ENCODE results near the gene SDF4. TPM values are rescaled to one million over a fixed set of nuclear protein-coding genes. Genes with fewer than 3 reads are reported as not detected.
A peak's percentile ranks its signal among the peaks of the same experiment; 100 is the strongest.

The SDF4 gene
- total RNA-seq, 2 donors from 2014 or later: 120 to 128 TPM

DNA sequence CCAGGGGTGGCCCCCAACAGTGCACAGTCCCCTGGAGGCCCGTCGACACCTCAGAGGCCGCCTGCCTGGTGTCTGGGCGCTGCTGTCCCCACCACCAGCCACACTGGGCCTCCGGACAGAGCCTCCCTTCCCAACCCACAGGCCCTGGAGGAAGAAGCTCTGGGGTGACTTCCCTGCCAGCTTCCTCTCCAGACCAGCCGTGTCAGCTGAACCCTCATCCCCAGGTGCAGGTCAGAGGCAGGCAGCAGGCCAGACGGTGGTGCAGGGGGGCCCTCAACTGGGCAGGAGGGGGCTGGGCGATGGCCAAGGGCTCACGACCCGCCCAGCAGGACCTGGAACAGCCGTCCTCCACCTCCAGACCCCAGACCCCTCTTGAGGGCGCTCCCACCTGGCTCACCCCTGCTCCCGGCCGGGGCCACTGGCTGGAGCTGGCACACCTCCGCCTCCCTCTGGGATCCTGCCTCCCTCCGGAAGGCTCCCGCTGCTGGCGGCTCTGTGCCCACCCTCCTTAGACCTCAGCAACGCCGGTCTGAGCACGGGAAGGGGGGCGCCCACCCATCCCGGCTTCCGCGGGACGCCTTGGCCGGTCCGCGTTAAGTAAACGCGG is 25.9 kb downstream of the SDF4 start:
- DNase-seq (ENCODE audit: low spot score): no peak
- H3K27ac ChIP-seq: no peak overlapping the region
- H3K36me3 ChIP-seq: no peaks in the 10 kb centered on the region
- TF ChIP-seq, protein P1, sequence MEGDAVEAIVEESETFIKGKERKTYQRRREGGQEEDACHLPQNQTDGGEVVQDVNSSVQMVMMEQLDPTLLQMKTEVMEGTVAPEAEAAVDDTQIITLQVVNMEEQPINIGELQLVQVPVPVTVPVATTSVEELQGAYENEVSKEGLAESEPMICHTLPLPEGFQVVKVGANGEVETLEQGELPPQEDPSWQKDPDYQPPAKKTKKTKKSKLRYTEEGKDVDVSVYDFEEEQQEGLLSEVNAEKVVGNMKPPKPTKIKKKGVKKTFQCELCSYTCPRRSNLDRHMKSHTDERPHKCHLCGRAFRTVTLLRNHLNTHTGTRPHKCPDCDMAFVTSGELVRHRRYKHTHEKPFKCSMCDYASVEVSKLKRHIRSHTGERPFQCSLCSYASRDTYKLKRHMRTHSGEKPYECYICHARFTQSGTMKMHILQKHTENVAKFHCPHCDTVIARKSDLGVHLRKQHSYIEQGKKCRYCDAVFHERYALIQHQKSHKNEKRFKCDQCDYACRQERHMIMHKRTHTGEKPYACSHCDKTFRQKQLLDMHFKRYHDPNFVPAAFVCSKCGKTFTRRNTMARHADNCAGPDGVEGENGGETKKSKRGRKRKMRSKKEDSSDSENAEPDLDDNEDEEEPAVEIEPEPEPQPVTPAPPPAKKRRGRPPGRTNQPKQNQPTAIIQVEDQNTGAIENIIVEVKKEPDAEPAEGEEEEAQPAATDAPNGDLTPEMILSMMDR (IDR thresholded peaks at IDR 0.05): no peak
- peaks cover 6 to 8% of the 10 kb centered on the region in 2 donors for H3K27me3 ChIP-seq
- H3K4me1 ChIP-seq: peaks cover 0 to 32% of the 10 kb centered on the region in 2 donors
- H3K4me3 ChIP-seq: peak overlapping the region in 1 of 2 donors; percentile 37
- H3K9me3 ChIP-seq: no peaks in the 10 kb centered on the region

DNA sequence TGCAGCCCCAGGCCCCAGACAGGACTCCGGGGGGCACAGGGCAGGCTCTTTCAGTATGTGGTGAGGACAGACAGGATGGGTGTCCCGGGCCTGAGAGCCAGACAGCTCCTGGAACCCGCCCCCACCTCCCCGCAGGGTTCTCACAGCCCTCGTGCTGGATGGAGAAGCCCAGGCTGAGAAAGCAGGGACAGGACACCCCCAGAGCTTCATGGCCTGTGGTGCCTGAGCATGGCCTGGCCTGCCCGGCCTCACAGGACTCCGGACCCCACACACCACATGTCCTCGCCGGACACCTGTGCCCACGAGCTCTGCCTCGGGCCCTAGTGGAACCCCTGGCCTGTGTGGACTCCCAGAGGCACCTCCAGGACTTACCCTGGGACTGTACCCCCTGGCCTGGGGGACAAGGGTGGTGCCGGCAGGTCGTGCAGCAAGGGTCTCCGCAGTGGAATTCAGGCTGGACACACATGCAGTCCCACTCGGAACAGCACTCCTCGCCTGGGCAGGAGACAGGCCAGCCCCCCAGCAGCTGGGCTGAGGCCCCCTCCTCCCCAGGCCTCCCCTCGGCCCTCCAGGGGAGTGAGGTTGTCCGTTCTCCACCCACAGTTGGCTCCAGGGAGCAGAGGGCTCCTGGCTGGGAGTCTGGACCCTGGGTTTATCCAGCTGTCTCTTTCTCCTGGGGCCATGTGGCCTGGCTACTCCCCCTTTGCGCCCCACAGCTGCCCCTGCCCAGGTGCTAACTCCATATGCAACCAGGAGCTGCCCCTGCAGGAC is 26.6 kb downstream of the SDF4 start:
- no peaks in the 10 kb centered on the region for H3K36me3 ChIP-seq
- TF ChIP-seq, protein P1 (IDR thresholded peaks at IDR 0.05): no peak
- H3K27ac ChIP-seq: no peak overlapping the region
- no peak overlapping the region for H3K4me3 ChIP-seq
- no peaks in the 10 kb centered on the region for H3K9me3 ChIP-seq
- peaks cover 0 to 36% of the 10 kb centered on the region in 2 donors for H3K4me1 ChIP-seq
- H3K27me3 ChIP-seq: peaks cover 6 to 8% of the 10 kb centered on the region in 2 donors
- DNase-seq (ENCODE audit: low spot score): no peak

DNA sequence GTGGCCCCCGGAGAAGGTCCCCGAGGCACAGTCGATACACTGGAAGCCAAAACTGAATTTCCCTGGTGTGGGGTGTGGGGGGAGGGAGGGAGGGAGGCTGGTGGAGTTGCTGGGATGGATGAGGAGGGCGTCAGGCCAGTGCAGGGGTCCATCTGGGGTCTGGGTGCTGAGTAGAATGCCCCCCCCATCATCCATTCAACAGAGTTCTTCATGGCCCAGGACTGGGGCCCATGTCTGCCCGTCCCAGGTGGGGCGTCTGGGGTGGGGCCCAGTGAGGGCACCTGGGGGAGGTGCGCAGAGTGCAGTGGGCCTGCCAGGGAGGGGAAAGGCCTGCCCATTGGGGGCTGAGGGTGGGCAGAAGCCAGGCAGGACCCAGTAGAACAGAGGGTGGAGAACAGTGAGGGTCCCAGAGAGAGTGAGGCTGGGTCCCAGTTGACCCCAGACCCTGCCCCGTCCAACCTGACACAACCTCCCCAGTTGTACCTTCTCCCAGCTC is 27.3 kb downstream of the SDF4 start:
- H3K4me1 ChIP-seq: peaks cover 0 to 36% of the 10 kb centered on the region in 2 donors

DNA sequence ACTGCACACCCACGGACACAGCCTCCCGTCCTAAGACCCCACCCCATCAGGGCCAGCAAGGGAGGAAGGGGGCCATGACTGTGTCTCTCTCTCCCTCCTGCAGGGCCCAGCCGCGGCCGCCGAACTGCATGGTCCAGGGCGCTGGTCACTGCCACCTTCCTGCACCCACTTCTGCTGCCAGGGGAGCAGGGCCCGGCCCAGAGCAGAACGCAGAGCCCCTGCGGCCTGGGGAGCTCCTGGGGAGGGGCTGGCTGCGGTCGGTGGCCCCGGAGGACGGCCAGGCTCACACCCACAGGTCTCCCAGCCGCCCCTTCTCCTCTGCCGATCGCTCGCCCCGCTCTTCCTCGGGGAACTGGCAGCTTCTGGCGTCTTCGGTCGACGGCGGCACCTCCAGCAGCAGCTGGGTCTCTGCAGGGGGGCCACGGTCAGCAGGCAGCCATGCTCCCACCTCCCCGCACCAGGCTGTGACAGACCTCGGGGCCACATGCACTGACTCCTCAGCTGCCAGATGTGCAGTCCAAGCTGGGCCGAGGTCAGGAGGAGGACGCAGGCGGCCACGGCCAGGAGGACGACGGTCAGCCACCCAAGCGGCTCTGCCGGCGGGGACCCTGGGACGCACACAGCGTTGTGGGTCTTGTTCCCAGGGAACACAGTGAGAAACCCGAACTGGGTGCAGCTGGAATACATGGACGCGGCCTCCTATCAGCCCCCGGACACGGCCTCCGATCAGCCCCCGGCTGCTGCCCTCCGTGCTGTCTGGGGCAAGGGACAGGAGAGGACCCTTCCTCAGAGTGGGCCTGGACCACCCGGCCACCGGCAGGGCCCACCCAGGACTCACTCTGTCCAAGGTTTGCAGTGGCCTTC is 28.0 kb downstream of the SDF4 start:
- no peak overlapping the region for H3K4me3 ChIP-seq
- no peaks in the 10 kb centered on the region for H3K36me3 ChIP-seq
- H3K4me1 ChIP-seq: peaks cover 0 to 35% of the 10 kb centered on the region in 2 donors
- H3K9me3 ChIP-seq: no peaks in the 10 kb centered on the region
- TF ChIP-seq, protein P1 (IDR thresholded peaks at IDR 0.05): no peak
- no peak overlapping the region for H3K27ac ChIP-seq
- peaks cover 6 to 8% of the 10 kb centered on the region in 2 donors for H3K27me3 ChIP-seq
- no peak for DNase-seq (ENCODE audit: low spot score)

More for the DNA sequence above, 27.3 kb downstream of the SDF4 start:
- H3K9me3 ChIP-seq: no peaks in the 10 kb centered on the region
- TF ChIP-seq, protein P1 (IDR thresholded peaks at IDR 0.05): no peak
- no peak overlapping the region for H3K4me3 ChIP-seq
- H3K27ac ChIP-seq: no peak overlapping the region
- DNase-seq (ENCODE audit: low spot score): no peak
- no peaks in the 10 kb centered on the region for H3K36me3 ChIP-seq
- peaks cover 6 to 8% of the 10 kb centered on the region in 2 donors for H3K27me3 ChIP-seq

DNA sequence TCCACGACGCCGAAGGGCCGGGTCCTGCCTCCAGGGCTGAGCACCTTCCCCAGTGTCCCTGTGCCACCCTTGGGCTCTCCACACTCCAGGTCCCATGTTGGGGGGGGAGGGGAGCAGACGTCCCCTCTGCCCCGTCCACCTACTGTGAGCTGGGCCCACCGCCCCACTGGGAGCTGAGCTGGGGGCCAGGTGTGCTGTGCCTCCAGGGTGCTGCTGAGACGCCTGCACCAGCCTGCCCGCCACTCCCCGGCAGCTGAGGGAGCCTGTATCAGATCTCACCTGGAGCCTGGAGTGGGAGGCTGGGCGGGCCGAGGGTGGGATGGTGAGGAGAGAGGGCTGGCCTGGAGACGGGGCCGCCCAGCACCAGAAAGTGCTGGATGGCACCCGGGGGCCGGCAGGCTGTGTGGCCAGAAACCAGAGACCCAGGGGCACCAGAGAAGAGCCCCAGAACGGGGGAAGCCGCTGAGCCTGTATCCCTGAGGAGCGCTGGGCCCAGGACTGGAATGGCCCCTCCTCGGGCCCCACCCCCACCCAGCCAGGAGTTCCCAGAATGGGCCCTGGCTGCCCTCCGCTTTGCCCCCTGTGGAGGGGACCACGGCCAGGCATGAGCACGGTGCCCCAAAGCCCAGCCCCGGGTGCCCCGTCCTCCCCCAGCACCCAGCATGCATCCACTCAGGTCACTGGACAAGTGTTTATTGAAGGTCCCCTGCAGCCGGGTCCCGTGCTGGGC is 28.8 kb downstream of the SDF4 start:
- Histone ChIP-seq H3K36me3 (no peaks in the 10 kb centered on the region), H3K27ac (no peak overlapping the region), H3K4me3 (no peak overlapping the region), H3K4me1 (peaks cover 0 to 27% of the 10 kb centered on the region in 2 donors), H3K27me3 (peaks cover 6 to 8% of the 10 kb centered on the region in 2 donors), H3K9me3 (no peaks in the 10 kb centered on the region)
- DNase-seq (ENCODE audit: low spot score): no peak
- TF ChIP-seq, protein P1 (IDR thresholded peaks at IDR 0.05): no peak
